Stomach (tissue), 9 donors: ENCODE measurements around the gene NMUR2. TPM values are rescaled to one million over a fixed set of nuclear protein-coding genes. Genes with fewer than 3 reads are reported as not detected.

Source experiments
- DNase-seq, 2 donors: peaks; one replicate each; pipeline versions ENCODE4 v3.0.0 to v3.0.0-alpha.2; 2013 to 2019
- H3K27ac ChIP-seq, 5 donors: fragments of 200-600 bp in 4 of 5; sonication (generic) in 4 of 5; one replicate each; pipeline ENCODE4 v1.5.1; 2013 to 2019; ENCODE audit warnings: mild to moderate bottlenecking in 1 of 5, moderate library complexity in 1 of 5
- H3K27me3 ChIP-seq, 3 donors: fragments of 200-600 bp; sonication (generic); one replicate each; pipeline ENCODE4 v1.5.1; 2017 to 2019; ENCODE audit warnings: mixed run types in 1 of 3
- H3K36me3 ChIP-seq, 4 donors: fragments of 200-600 bp; sonication (generic); 1 replicate in 3 of 4; 2 replicates in 1 of 4; pipeline ENCODE4 v1.5.1; 2016 to 2019
- H3K4me1 ChIP-seq, 4 donors: fragments of 200-600 bp; sonication (generic); one replicate each; pipeline ENCODE4 v1.5.1; 2016 to 2019
- H3K4me3 ChIP-seq, 4 donors: fragments of 200-600 bp; sonication (generic) in 3 of 4; one replicate each; pipeline ENCODE4 v1.5.1; 2016 to 2019; ENCODE audit warnings: mild to moderate bottlenecking in 1 of 4
- H3K9me3 ChIP-seq, 4 donors: fragments of 200-600 bp; sonication (generic); one replicate each; pipeline ENCODE4 v1.5.1; 2016 to 2019
- EP300 ChIP-seq: sonication (generic); formaldehyde crosslinking; IDR thresholded peaks from one replicate; pipeline ENCODE4 v1.6.1; 2017; ENCODE audit warnings: antibody characterized with exemption
- POLR2A ChIP-seq, 4 donors: fragments of 450-650 bp; IDR thresholded peaks; one replicate each; pipeline ENCODE4 v1.6.1; 2016; ENCODE audit warnings: antibody characterized with exemption in 4 of 4, control low read depth in 2 of 4, mild to moderate bottlenecking in 1 of 4, moderate library complexity in 1 of 4
- POLR2AphosphoS5 ChIP-seq, 3 donors: sonication (generic); formaldehyde crosslinking; IDR thresholded peaks; one replicate each; pipeline ENCODE4 v1.6.1; 2016; ENCODE audit warnings: antibody characterized with exemption in 3 of 3
- WGBS, 5 donors: extraction: QIAGEN DNeasy Blood & Tissue Kit in 3 of 5; methylation state at CpG; one replicate each; pipeline versions ENCODE4 v1.1.5 to v1.1.7; 2013 to 2018; 5-methylcytosine and 5-hydroxymethylcytosine counted together
- intact Hi-C: fragments of 100-400 bp; cut with DNase I; formaldehyde crosslinking; loops from one replicate; pipeline ENCODE4 v1.15.1; 2023; ENCODE audit warnings: low total_unique reads
- polyA plus RNA-seq, 3 donors: library from polyadenylated mRNA; stranded (reverse); fragments of 200-250 nt; gene quantifications; one replicate each; pipeline ENCODE4 v1.2.3, GENCODE V29; 2013
- total RNA-seq, 5 donors: library from RNA; depleted of rRNA; stranded (reverse); fragments of >200 nt; gene quantifications; one replicate each; pipeline versions ENCODE4 v1.1.0 to v1.2.3, GENCODE V29; 2014 to 2016
- TF ChIP-seq, protein P1 (sequence below), 7 experiments: fragments of 450-650 bp in 4 of 7; fragments of 200-600 bp in 3 of 7; sonication (generic) in 3 of 7; IDR thresholded peaks; one replicate each; pipeline ENCODE4 v1.5.1; 2016 to 2019; ENCODE audit warnings: antibody characterized with exemption in 7 of 7, control low read depth in 2 of 7, mild to moderate bottlenecking in 1 of 7
- donor health status: healthy with polysubstance abuse.
- donor health status: Bipolar disorder and iron deficiency.
- donor health status: healthy.

NMUR2 gene
- total and polyA plus RNA-seq, 8 donors = 0.37 TPM; not detected in 7

DNA sequence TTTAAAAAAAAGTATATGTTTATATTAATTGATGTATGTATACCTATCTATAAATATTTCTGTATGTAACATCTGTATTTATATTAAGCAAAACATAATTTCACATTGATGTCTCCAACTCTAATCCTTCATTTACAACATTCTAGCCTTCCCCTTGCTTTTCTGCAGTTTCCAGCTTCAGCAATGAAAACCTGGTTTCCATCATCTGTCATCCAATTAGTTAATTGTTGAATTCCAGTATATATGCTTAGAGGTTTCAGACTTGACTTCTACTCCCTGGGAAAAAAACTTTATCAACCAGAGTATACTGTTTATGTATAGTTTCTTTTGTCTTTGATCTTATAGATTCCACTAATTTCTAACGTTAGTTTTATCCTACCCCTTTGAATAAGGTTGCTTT, 38.4 kb downstream of the NMUR2 start:
- Histone ChIP-seq H3K27me3 (no peaks in the 10 kb centered on the region), H3K4me1 (no peaks in the 10 kb centered on the region), H3K27ac (no peak overlapping the region), H3K4me3 (no peak overlapping the region), H3K9me3 (no peaks in the 10 kb centered on the region), H3K36me3 (no peaks in the 10 kb centered on the region)
- 30 to 57% (median 47%) methylated on average over 1 of the region's 1 CpG for WGBS, 5 donors
- peak in 1 of 2 donors; percentile 15 for DNase-seq
- intact Hi-C loops = no loop called here
- TF ChIP-seq EP300 = no peak
- no peak for TF ChIP-seq POLR2A (IDR thresholded peaks at IDR 0.05)
- no peak for TF ChIP-seq POLR2AphosphoS5 (IDR thresholded peaks at IDR 0.05)
- TF ChIP-seq, protein P1, sequence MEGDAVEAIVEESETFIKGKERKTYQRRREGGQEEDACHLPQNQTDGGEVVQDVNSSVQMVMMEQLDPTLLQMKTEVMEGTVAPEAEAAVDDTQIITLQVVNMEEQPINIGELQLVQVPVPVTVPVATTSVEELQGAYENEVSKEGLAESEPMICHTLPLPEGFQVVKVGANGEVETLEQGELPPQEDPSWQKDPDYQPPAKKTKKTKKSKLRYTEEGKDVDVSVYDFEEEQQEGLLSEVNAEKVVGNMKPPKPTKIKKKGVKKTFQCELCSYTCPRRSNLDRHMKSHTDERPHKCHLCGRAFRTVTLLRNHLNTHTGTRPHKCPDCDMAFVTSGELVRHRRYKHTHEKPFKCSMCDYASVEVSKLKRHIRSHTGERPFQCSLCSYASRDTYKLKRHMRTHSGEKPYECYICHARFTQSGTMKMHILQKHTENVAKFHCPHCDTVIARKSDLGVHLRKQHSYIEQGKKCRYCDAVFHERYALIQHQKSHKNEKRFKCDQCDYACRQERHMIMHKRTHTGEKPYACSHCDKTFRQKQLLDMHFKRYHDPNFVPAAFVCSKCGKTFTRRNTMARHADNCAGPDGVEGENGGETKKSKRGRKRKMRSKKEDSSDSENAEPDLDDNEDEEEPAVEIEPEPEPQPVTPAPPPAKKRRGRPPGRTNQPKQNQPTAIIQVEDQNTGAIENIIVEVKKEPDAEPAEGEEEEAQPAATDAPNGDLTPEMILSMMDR (IDR thresholded peaks at IDR 0.05) = no peak

DNA sequence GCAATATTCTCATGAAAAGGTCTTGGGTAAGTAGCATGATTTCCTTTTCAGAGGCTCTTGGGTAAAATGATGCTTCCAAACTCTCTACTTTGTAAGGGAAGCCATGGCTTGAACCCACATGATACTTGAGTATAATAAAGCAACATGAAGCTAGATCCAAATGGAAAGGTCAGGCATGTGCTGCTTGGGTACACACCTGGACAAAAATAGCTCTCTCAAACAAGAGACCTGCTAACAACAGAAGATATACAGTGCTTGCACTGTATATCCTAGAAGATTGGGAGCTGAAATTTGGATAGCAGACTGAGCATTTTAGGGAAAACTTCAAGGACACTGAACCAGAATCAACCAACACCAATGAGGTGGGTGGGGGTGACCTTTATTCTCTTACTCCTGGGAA, 40.2 kb downstream of the NMUR2 start:
- H3K9me3 ChIP-seq = no peaks in the 10 kb centered on the region
- DNase-seq = no peak
- no peaks in the 10 kb centered on the region for H3K27me3 ChIP-seq
- intact Hi-C loops = no loop called here
- H3K4me1 ChIP-seq = no peaks in the 10 kb centered on the region
- no peaks in the 10 kb centered on the region for H3K36me3 ChIP-seq
- H3K4me3 ChIP-seq = no peak overlapping the region
- H3K27ac ChIP-seq = no peak overlapping the region
- TF ChIP-seq POLR2A (IDR thresholded peaks at IDR 0.05) (no peak), EP300 (no peak), POLR2AphosphoS5 (IDR thresholded peaks at IDR 0.05) (no peak)
- TF ChIP-seq, protein P1 (IDR thresholded peaks at IDR 0.05) = no peak

DNA sequence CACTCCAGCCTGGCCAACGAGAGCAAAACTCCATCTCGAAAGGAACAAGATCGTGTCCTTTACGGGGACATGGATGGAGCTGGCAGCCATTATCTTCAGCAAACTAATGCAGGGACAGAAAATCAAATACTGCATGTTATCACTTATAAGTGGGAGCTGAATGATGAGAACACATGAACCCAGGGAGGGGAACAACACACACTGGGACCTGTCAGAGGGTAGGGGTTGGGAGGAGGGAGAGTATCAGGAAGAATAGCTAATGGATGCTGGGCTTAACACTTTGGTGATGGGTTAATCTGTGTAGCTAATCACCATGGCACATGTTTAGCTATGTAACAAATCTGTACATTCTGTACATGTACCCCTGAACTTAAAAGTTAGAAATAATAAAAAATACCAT, 40.9 kb downstream of the NMUR2 start:
- Histone ChIP-seq H3K9me3 (no peaks in the 10 kb centered on the region), H3K27ac (no peak overlapping the region), H3K36me3 (no peaks in the 10 kb centered on the region), H3K27me3 (no peaks in the 10 kb centered on the region), H3K4me1 (peaks cover 0 to 2% (median under 1%) of the 10 kb centered on the region in 4 donors), H3K4me3 (no peak overlapping the region)
- TF ChIP-seq POLR2A (IDR thresholded peaks at IDR 0.05) (no peak), POLR2AphosphoS5 (IDR thresholded peaks at IDR 0.05) (no peak), EP300 (no peak)
- TF ChIP-seq, protein P1 (IDR thresholded peaks at IDR 0.05) = no peak
- DNase-seq = no peak
- 69 to 93% (median 88%) methylated on average over 4 of the region's 4 CpGs for WGBS, 5 donors
- intact Hi-C loops = no loop called here

DNA sequence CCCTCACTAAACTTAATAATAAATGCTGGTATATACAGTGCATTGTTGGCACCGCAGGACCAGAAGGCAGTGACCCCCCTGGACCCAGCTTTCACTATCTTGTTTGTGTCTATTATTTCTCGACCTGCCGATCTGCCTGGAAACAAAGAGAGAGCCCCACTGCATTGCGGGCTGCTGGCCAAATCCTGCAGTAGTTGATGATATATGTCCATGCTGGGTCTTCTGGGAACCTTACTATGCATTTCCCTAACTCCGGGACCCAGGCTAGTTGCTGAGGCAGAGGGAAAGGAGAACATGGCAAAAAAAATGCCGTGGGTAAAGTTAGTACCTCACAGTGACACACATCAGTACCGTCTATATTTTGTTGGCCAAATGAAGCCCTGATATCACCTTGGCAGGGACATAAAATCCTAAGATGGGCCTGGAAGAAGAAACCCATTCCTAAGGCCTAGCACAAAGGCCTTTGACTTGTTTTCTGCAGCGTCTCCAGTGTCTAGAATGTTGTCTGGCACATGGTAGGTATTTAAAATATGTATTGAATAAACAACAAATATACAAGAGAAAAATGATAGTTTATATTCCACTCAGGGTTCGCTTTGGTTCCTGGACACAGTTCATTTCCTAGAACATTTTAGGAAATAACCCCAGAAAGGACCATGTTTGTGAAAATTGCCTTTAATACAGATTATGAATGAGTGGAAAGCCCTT, 46.1 kb downstream of the NMUR2 start:
- no peak overlapping the region for H3K4me3 ChIP-seq
- H3K27ac ChIP-seq = no peak overlapping the region
- TF ChIP-seq EP300 (no peak), POLR2AphosphoS5 (IDR thresholded peaks at IDR 0.05) (no peak), POLR2A (IDR thresholded peaks at IDR 0.05) (no peak)
- TF ChIP-seq, protein P1 (IDR thresholded peaks at IDR 0.05) = no peak
- 45 to 57% (median 51%) methylated on average over 9 of the region's 9 CpGs for WGBS, 5 donors
- peak in 1 of 2 donors; percentile 26 for DNase-seq
- no peaks in the 10 kb centered on the region for H3K36me3 ChIP-seq
- H3K27me3 ChIP-seq = no peaks in the 10 kb centered on the region
- no peaks in the 10 kb centered on the region for H3K9me3 ChIP-seq
- intact Hi-C loops = no loop called here
- H3K4me1 ChIP-seq = peaks cover 0 to 12% (median 2%) of the 10 kb centered on the region in 4 donors
